Nephron progenitor cell (in vitro differentiated cells): ENCODE measurements around the gene RSRC1.
"Not testable (repeated sequence)": the region's sequence is repeated elsewhere in the genome, so short reads cannot be mapped to it uniquely, and the experiment has no call there.

ENCODE experiments used
- DNase-seq: peaks from one replicate; pipeline ENCODE4 v3.0.0; 2021
- H3K27ac Mint-ChIP-seq: 2 replicates; pipeline ENCODE4 v1.8.0; 2021; ENCODE audit warnings: mild to moderate bottlenecking, moderate library complexity, mixed read lengths
- H3K27me3 Mint-ChIP-seq: 2 replicates; pipeline ENCODE4 v1.8.0; 2021; ENCODE audit warnings: mild to moderate bottlenecking, low read depth, mixed read lengths; ENCODE audit not compliant: poor library complexity
- H3K36me3 Mint-ChIP-seq: 2 replicates; pipeline ENCODE4 v1.8.0; 2021; ENCODE audit warnings: low read depth, mixed read lengths
- H3K4me1 Mint-ChIP-seq: 2 replicates; pipeline ENCODE4 v1.8.0; 2021; ENCODE audit warnings: mixed read lengths
- H3K4me3 Mint-ChIP-seq: 2 replicates; pipeline ENCODE4 v1.8.0; 2021; ENCODE audit warnings: mild to moderate bottlenecking, moderate library complexity, mixed read lengths
- H3K9me3 Mint-ChIP-seq: 2 replicates; pipeline ENCODE4 v1.8.0; 2021; ENCODE audit warnings: mild to moderate bottlenecking, moderate library complexity, mixed read lengths
- CTCF ChIP-seq: fragments of 200-600 bp; sonication (generic); IDR thresholded peaks from 2 replicates; pipeline ENCODE4 v1.5.0; 2021; ENCODE audit warnings: antibody characterized with exemption

The RSRC1 gene

GRCh38 chr3:158531334-158531733, 421.4 kb downstream of the RSRC1 start:
- H3K4me1 Mint-ChIP-seq = no peaks in the 10 kb centered on the region
- H3K4me3 Mint-ChIP-seq = no peak overlapping the region
- no peaks in the 10 kb centered on the region for H3K9me3 Mint-ChIP-seq
- H3K36me3 Mint-ChIP-seq = no peaks in the 10 kb centered on the region
- H3K27me3 Mint-ChIP-seq = no peaks in the 10 kb centered on the region
- H3K27ac Mint-ChIP-seq = no peak overlapping the region
- no peak for DNase-seq
- no peak for TF ChIP-seq CTCF

GRCh38 chr3:158532099-158532734, 422.3 kb downstream of the RSRC1 start:
- Mint-ChIP-seq H3K27me3 (no peaks in the 10 kb centered on the region), H3K4me3 (no peak overlapping the region), H3K36me3 (no peaks in the 10 kb centered on the region), H3K9me3 (no peaks in the 10 kb centered on the region), H3K4me1 (no peaks in the 10 kb centered on the region), H3K27ac (no peak overlapping the region)
- peak; percentile 37 for TF ChIP-seq CTCF
- DNase-seq = peak; percentile 3

- Mint-ChIP-seq H3K36me3 (no peaks in the 10 kb centered on the region), H3K9me3 (no peaks in the 10 kb centered on the region), H3K27ac (no peak overlapping the region), H3K4me1 (no peaks in the 10 kb centered on the region), H3K4me3 (no peak overlapping the region), H3K27me3 (no peaks in the 10 kb centered on the region)
- no peak for TF ChIP-seq CTCF
- no peak for DNase-seq
These were observed 426.0 kb downstream of the RSRC1 start for GRCh38 chr3:158535918-158536317.

GRCh38 chr3:158539414-158540014, 429.6 kb downstream of the RSRC1 start:
- Mint-ChIP-seq H3K27ac (no peak overlapping the region), H3K4me1 (no peaks in the 10 kb centered on the region), H3K4me3 (no peak overlapping the region), H3K9me3 (no peaks in the 10 kb centered on the region), H3K27me3 (no peaks in the 10 kb centered on the region), H3K36me3 (peaks cover 9% of the 10 kb centered on the region)
- peak; percentile 46 for TF ChIP-seq CTCF
- DNase-seq = peak; percentile 25

- Mint-ChIP-seq H3K4me1 (no peaks in the 10 kb centered on the region), H3K36me3 (peaks cover 13% of the 10 kb centered on the region), H3K27me3 (no peaks in the 10 kb centered on the region), H3K27ac (no peak overlapping the region), H3K4me3 (no peak overlapping the region), H3K9me3 (no peaks in the 10 kb centered on the region)
- DNase-seq = no peak
- no peak for TF ChIP-seq CTCF
These were observed 430.2 kb downstream of the RSRC1 start for GRCh38 chr3:158540066-158540465.

GRCh38 chr3:158548691-158549090, 438.8 kb downstream of the RSRC1 start:
- DNase-seq = no peak
- Mint-ChIP-seq H3K36me3 (peaks cover 25% of the 10 kb centered on the region), H3K4me3 (no peak overlapping the region)

GRCh38 chr3:158549938-158550337, 440.0 kb downstream of the RSRC1 start:
- not testable (repeated sequence) for H3K4me3 Mint-ChIP-seq, DNase-seq, H3K27me3 Mint-ChIP-seq, H3K9me3 Mint-ChIP-seq, H3K4me1 Mint-ChIP-seq, H3K27ac Mint-ChIP-seq
- peaks cover 17% of the 10 kb centered on the region for H3K36me3 Mint-ChIP-seq

More at GRCh38 chr3:158548691-158549090, 438.8 kb downstream of the RSRC1 start:
- Mint-ChIP-seq H3K4me1 (no peaks in the 10 kb centered on the region), H3K27ac (no peak overlapping the region), H3K9me3 (peaks cover 3% of the 10 kb centered on the region), H3K27me3 (peaks cover 3% of the 10 kb centered on the region)
- TF ChIP-seq CTCF = no peak
